GDM1 (cell line): Measurements from ENCODE around the gene TMSB10.
"Not testable (repeated sequence)": the region's sequence is repeated elsewhere in the genome, so short reads cannot be mapped to it uniquely, and the experiment has no call there.

Experiments used
- DNase-seq: peaks from one replicate; lab custom pipeline; 2025; lab: John Stamatoyannopoulos, UW

TMSB10 gene

DNA sequence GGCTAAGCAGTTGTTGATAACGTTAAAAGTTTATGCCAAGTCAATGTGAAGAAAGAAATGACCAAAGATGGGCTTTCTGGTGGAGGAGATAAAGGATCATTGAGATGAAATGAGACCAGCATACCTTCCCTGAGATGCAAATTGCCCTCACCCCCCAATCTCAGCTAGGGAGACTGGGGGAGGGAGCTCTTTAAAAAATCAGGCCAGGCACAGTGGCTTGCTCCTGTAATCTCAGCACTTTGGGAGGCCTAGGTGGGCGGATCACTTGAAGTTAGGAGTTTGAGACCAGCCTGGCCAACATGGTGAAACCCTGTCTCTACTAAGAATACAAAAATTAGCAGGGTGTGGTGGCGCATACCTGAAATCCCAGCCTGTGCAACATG is 34.6 kb downstream of the TMSB10 start:
- DNase-seq: no peak

GRCh38 chr2:84940831-84941412 is 35.5 kb downstream of the TMSB10 start:
- DNase-seq: no peak

DNA sequence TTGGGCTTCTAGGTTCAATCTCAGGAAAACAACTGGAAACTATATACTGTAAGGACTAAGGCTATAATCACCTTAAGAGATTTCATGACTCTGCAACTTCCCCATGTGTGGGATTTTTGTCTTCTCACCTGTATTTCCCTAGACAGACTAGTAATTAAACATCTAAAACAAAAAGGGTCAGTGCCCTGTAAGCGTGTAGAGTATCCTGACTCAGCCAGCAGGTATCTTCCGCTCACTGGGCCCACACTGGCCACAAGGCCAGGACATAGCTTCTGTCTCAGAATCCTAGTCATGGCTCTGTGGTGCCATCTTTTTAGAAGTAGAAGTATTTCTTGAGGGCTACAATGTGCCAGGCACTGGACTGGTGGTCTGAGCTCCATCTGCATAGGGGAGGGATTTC is 36.7 kb downstream of the TMSB10 start:
- no peak for DNase-seq

GRCh38 chr2:84942964-84943421 is 37.5 kb downstream of the TMSB10 start:
- no peak for DNase-seq

GRCh38 chr2:84944295-84944909 is 38.9 kb downstream of the TMSB10 start:
- DNase-seq: no peak

DNA sequence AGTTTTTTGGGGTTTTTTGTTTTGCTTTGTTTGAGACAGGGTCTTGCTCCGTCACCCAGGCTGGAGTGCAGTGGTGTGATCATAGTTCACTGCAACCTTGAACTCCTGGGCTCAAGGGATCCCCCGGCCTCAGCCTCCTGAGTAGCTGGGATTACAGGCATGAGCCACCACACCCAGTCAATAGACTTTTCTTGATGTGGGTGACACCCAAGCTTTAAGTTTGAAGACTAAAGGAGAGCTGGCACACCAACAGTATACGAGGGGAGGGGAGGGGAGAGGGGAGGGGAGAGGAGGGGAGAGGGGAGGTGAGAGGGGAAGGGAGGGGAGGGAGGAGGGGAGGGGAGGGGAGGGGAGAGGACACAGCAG is 40.4 kb downstream of the TMSB10 start:
- not testable (repeated sequence) for DNase-seq

- peak; percentile 63 for DNase-seq
Measured at GRCh38 chr2:84946204-84947009, 41.0 kb downstream of the TMSB10 start.

DNA sequence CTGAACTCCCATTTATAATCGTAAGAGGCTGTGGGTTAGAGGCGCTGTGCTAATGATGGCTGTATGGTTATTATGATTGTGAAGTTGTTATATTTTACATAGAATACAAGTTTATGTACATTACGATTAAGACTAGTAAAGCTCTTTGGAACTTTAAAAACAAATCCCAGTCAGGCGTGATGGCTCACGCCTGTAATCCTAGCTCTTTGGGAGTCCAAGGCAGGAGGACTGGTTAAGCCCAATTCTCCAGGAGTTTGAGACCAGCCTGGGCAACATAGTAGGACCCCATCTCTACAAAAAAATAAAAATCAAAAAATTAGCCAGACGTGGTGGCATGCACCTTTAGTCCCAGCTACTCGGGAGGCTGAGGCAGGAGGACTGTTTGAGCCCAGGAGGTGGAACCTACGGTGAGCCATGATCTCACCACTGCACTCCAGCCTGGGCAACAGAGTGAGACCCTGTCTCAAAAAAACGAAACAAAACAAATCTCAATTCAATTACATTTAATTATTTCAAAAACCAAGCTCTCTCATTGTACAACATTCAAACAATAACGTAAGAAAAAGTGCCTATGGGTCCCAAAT is 41.6 kb downstream of the TMSB10 start:
- DNase-seq: no peak

DNA sequence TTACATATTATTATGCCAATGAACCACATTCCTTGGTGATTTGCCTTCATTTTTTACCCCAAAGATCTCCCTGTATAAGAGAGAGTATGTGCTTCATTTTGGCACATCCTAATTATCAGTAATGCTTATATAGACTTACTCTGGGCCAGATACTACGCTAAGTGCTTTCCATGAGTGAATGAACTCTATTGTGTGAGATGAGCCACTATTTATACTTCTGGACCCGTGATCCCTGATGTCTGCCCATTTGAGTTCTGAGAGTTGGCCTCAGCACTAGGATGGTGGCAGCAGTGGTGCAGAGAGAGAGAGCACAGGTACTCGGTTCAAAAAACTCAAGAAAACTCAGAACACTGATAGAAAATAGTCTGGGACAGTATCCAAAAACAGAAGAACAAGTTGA is 48.1 kb downstream of the TMSB10 start:
- DNase-seq: no peak

- DNase-seq: no peak
Measured at GRCh38 chr2:84954329-84954728, 48.9 kb downstream of the TMSB10 start.
